ENCODE data around the gene EPRS1. TPM values are rescaled to one million over a fixed set of nuclear protein-coding genes. Genes with fewer than 3 reads are reported as not detected.

The EPRS1 gene
- polyA plus RNA-seq, 1 of the 3 experiments (the other 2 are of a cell fraction) = 23.4 TPM

- H3K4me3 ChIP-seq (ENCODE audit: low read depth in 2 of 2, low read length in 1 of 2) = no peak overlapping the region
- H3K27me3 ChIP-seq (ENCODE audit: insufficient read depth) = no peaks in the 10 kb centered on the region
- no peak overlapping the region for H3K9ac ChIP-seq
- DNase-seq = no peak
- 99% methylated on average over 6 of the region's 6 CpGs for WGBS (ENCODE audit: low lambda C conversion rate)
- peaks cover 7% of the 10 kb centered on the region for H3F3A ChIP-seq (replicated peaks; ENCODE audit: insufficient read depth)
- H3K79me2 ChIP-seq (ENCODE audit: insufficient read depth) = no peaks in the 10 kb centered on the region
- no peaks in the 10 kb centered on the region for H4K20me1 ChIP-seq (ENCODE audit: insufficient read depth)
- no peak overlapping the region for H3K27ac ChIP-seq (ENCODE audit: low read depth in 2 of 2, low read length in 1 of 2)
- H3K4me1 ChIP-seq (ENCODE audit: control insufficient read depth in 1 of 2, insufficient read depth in 2 of 2, low read depth in 1 of 2, low read length in 1 of 2) = peaks cover 0 to 6% of the 10 kb centered on the region in 2 experiments; a peak in 1 of 4 replicates
- no peaks in the 10 kb centered on the region for H3K9me3 ChIP-seq
- H2AFZ ChIP-seq (ENCODE audit: low read depth) = no peak overlapping the region
- POLR2A ChIA-PET = no interaction called here
- CTCF ChIA-PET = interaction anchor here (1.1 kb wide), 1 partner anchor 13 kb away, joined by 3 read pairs; no protein-coding TSS in a partner anchor
- peaks cover 57 to 62% of the 10 kb centered on the region in 2 experiments for H3K36me3 ChIP-seq (replicated peaks in 1 of 2; ENCODE audit: control insufficient read depth in 1 of 2, insufficient read depth in 2 of 2, low read length in 1 of 2)
- no peak overlapping the region for H3K4me2 ChIP-seq
- TF ChIP-seq RXRA (IDR thresholded peaks at IDR 0.05; ENCODE audit: borderline replicate concordance, low read depth) (no peak), TCF12 (IDR thresholded peaks at IDR 0.05) (no peak), GATA2 (CRISPR knock-in tag; IDR thresholded peaks at IDR 0.05) (no peak)
- no peaks in the 10 kb centered on the region for H3K9me2 ChIP-seq
Measured at GRCh38 chr1:220003610-220004299, 42.5 kb downstream of the EPRS1 start.

GRCh38 chr1:220003015-220003414, 43.3 kb downstream of the EPRS1 start:
- Histone ChIP-seq H3K9ac (no peak overlapping the region), H3K36me3 (replicated peaks in 1 of 2; ENCODE audit: control insufficient read depth in 1 of 2, insufficient read depth in 2 of 2, low read length in 1 of 2) (peaks cover 56 to 57% of the 10 kb centered on the region in 2 experiments), H3K27ac (ENCODE audit: low read depth in 2 of 2, low read length in 1 of 2) (no peak overlapping the region), H3K4me1 (ENCODE audit: control insufficient read depth in 1 of 2, insufficient read depth in 2 of 2, low read depth in 1 of 2, low read length in 1 of 2) (peaks cover 0 to 6% of the 10 kb centered on the region in 2 experiments; a peak in 1 of 4 replicates), H3K27me3 (ENCODE audit: insufficient read depth) (no peaks in the 10 kb centered on the region), H3K4me2 (no peak overlapping the region), H2AFZ (ENCODE audit: low read depth) (no peak overlapping the region), H3F3A (replicated peaks; ENCODE audit: insufficient read depth) (peaks cover 7% of the 10 kb centered on the region), H3K9me3 (no peaks in the 10 kb centered on the region), H4K20me1 (ENCODE audit: insufficient read depth) (no peaks in the 10 kb centered on the region), H3K79me2 (ENCODE audit: insufficient read depth) (no peaks in the 10 kb centered on the region), H3K9me2 (no peaks in the 10 kb centered on the region), H3K4me3 (ENCODE audit: low read depth in 2 of 2, low read length in 1 of 2) (no peak overlapping the region)
- POLR2A ChIA-PET = no interaction called here
- TF ChIP-seq SMC3 (IDR thresholded peaks at IDR 0.05; ENCODE audit: low read depth, low read length) (no peak), EZH2phosphoT487 (IDR thresholded peaks at IDR 0.05; ENCODE audit: borderline replicate concordance, low read depth) (no peak), EP300 (IDR thresholded peaks at IDR 0.05; ENCODE audit: borderline replicate concordance in 1 of 2, low read depth in 1 of 2, low read length in 1 of 2) (no peak), FOXM1 (IDR thresholded peaks at IDR 0.05; ENCODE audit: low read depth) (no peak), NFIC (IDR thresholded peaks at IDR 0.05; ENCODE audit: borderline replicate concordance) (no peak), ELF1 (IDR thresholded peaks at IDR 0.05) (no peak), RCOR1 (IDR thresholded peaks at IDR 0.05; ENCODE audit: low read length) (no peak), CTCF (IDR thresholded peaks at IDR 0.05) (no peak), FOSL2 (IDR thresholded peaks at IDR 0.05; ENCODE audit: borderline replicate concordance, low read depth) (no peak), IRF3 (IDR thresholded peaks at IDR 0.05; ENCODE audit: low read depth, low read length) (no peak), JUND (IDR thresholded peaks at IDR 0.05) (no peak), TAF1 (IDR thresholded peaks at IDR 0.05; ENCODE audit: borderline replicate concordance, low read depth, low read length) (no peak), POLR2AphosphoS5 (IDR thresholded peaks at IDR 0.05; ENCODE audit: low read depth, low read length) (no peak), RFX5 (IDR thresholded peaks at IDR 0.05; ENCODE audit: low read length) (no peak)
- CTCF ChIA-PET = interaction anchor here (1.1 kb wide), 1 partner anchor 12 kb away, joined by 3 read pairs; no protein-coding TSS in a partner anchor
- no peak for DNase-seq
- WGBS (ENCODE audit: low lambda C conversion rate) = 97% methylated on average over 1 of the region's 1 CpG

Data from SK-N-SH (cell line).